GM21528 (cell line): Measurements from ENCODE around the gene FBXO11.
"Not testable (repeated sequence)": the region's sequence is repeated elsewhere in the genome, so short reads cannot be mapped to it uniquely, and the experiment has no call there.

Source experiments
- ATAC-seq: cut with Tn5 transposase; IDR thresholded peaks from one replicate; pipeline ENCODE4 v1.9.1; 2021; ENCODE audit warnings: mild to moderate bottlenecking, moderate library complexity; ENCODE audit not compliant: unreplicated experiment, low FRiP score

FBXO11 gene

GRCh38 chr2:47899915-47900816 lies 6.1 kb downstream of the FBXO11 start:
- no peak for ATAC-seq

- no peak for ATAC-seq
Measured at GRCh38 chr2:47897883-47898731, 8.2 kb downstream of the FBXO11 start.

GRCh38 chr2:47897191-47897882 lies 9.0 kb downstream of the FBXO11 start:
- ATAC-seq = not testable (repeated sequence)

GRCh38 chr2:47896450-47896968 lies 9.8 kb downstream of the FBXO11 start:
- no peak for ATAC-seq

- ATAC-seq = no peak
Measured at GRCh38 chr2:47893771-47894170, 12.5 kb downstream of the FBXO11 start.

- ATAC-seq = no peak
Measured at GRCh38 chr2:47892338-47892730, 14.0 kb downstream of the FBXO11 start.

- no peak for ATAC-seq
Measured at GRCh38 chr2:47891369-47892337, 14.6 kb downstream of the FBXO11 start.

- no peak for ATAC-seq
Measured at GRCh38 chr2:47890711-47891368, 15.5 kb downstream of the FBXO11 start.

- ATAC-seq = no peak
Measured at GRCh38 chr2:47888581-47889280, 17.6 kb downstream of the FBXO11 start.

- no peak for ATAC-seq
Measured at GRCh38 chr2:47876912-47877311, 29.4 kb downstream of the FBXO11 start.

GRCh38 chr2:47872941-47873340 lies 33.4 kb downstream of the FBXO11 start:
- ATAC-seq = no peak

GRCh38 chr2:47870641-47871540 lies 35.4 kb downstream of the FBXO11 start:
- no peak for ATAC-seq

- ATAC-seq = no peak
Measured at GRCh38 chr2:47869859-47870595, 36.3 kb downstream of the FBXO11 start.

GRCh38 chr2:47868611-47869352 lies 37.5 kb downstream of the FBXO11 start:
- ATAC-seq = no peak

GRCh38 chr2:47867205-47867604 lies 39.1 kb downstream of the FBXO11 start:
- no peak for ATAC-seq

GRCh38 chr2:47864566-47864965 lies 41.7 kb downstream of the FBXO11 start:
- ATAC-seq = no peak
